Measurements from ENCODE around the gene HEMK1.

Gene HEMK1

DNA sequence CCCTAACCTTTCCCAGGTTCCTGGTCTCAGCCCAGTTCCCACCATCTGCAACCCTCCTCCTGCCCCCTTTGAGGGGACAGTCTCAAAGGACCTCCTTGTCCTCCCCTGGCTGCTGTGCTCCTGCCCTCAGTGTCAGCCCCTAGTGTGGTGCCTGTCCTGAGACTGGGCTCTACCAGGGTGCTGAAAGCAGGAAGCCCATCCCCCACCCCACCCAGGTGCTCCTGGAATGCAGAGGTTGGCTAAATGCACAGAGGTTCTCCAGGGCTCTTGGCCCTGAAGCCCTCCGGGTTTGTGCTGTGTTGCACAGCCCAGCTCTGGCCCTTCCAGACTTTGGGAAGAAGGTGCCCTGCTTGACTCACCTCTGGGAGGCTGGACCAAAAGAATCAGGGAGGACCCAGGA, 23.5 kb upstream of the HEMK1 start:
- DNase-seq (ENCODE audit: low spot score) = no peak

DNA sequence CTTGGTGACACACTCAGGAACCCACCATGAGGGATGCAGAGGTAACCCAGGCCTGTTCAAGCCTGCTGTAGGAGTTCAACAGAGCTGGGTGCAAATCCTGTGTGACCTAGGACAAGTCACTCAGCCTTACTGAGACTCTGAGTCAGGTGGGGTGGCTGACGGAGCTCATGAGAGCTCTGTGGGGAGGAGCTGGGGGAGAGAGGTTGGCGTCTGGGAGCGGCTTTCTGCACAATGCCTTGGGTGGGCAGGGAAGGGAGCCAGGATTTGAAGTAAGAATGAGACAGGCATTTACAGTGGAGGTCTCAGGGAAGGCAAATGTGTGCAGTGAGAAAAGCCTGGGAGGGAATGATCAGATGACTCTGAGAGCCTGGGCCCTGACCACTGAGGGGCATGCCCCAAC, 20.1 kb upstream of the HEMK1 start:
- DNase-seq (ENCODE audit: low spot score) = no peak

DNA sequence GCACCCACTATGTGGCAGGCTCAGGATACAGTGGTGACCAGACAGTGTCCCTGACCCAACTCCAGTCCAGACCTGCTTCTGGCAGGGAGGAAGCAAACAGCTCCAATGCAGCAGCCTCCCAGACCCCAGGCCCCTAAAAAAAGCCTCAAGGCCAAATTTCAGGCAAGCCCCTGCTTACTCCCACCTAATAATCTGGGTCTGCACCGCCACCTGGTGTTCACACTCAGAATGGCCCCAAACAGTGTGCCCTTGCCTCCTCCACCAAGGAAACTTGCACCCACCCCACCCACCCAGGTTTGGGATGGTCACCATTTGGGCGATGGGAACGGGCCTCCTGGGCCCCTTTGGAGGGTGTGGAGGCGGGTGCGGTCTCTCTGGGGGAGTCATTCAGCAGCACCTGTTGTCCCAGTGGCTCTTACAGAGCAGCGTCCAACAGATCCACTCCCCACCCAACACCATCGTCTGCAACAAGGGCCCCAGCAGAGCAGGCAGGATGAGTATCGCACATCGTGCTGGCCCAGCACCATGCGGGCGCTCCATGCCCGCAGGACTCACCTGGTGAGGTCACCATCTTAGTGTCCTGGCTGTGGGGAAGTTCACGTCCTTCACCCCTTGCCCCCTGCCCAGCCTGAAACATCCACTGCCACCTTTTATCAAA, 19.1 kb upstream of the HEMK1 start:
- DNase-seq (ENCODE audit: low spot score) = peak; percentile 78

DNA sequence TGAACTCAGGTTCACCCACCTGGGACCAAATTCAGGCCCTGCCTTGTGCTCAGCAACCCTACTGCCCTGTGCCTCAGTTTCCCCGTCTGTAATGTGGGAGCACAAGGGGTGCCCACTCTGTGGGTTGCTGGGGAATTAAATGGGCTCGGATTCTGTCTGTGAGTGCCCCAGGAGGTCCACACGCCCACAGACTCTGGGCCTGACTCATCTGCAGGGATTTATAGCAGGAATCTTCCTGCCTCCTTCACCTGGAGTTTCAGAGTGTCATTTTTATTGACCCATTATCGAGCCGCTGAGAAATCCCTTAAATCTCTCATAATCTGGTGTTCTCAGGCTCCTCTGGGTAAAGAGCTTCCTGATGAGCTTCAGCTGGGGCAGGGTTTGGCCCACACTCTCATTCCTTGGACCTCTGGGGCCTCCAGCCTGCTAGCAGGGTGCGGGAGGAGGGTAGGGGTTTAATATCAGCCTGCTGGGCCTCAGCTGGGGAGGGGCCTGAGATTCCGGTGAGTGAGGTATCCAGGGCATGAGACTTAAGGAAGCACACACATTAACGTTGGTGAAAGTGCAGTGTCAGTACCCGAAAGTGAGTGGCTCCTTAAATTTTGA, 18.2 kb upstream of the HEMK1 start:
- DNase-seq (ENCODE audit: low spot score) = no peak

DNA sequence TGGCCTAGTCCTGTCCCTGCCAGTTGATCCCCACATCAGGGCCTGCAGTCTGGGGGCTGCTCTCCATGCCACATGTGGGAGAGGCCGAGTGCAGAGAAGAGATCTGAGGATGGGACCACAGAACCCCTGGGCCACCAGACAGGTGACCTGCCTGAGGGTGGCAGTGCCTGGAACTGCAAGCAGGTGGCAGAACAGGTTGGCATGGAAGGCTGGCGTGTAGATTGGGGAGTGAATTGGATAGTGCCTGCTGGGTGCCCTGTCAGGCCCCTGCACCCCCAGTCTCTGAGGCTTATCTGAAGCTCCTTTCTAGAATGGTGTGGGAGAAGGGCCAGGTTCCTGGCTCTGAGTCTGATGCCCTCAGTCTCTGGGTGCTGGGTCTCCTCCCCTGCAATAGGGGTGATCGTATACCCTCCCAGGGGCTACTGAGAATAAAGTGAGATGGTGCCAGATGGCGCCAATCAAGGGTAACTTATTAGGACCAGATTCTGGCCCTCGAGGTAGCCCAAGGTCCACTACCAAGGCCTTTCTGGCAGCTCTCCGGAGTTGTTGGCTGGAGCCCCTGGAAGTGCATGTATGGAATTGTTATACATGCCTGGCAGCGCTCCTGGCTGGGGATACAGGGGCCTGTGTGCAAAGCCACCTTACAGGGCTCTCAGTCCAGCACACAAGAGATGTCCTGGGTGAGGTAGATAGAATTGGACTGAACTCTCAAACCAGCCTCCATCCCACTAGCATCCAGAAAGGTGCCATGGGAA, 17.5 kb upstream of the HEMK1 start:
- DNase-seq (ENCODE audit: low spot score) = no peak

DNA sequence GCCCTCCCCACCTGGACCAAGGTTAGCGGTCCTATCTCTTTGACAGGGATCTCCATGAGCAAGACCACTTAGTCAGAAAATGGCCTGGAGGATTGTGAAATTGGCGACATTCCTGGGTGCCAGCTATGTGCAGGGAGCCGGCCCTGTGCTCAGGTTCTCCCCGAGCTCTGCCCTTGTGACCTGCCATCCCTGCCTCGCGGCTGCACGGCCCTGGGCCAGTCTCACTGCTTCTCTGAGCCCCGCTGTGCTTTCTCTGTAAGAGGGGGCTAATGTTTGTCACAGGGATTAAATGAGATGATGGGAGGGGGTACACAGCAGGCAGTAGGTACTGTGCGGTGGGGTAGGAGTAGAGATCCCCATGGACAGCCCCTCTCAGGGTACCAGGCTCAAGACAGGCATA, 16.7 kb upstream of the HEMK1 start:
- no peak for DNase-seq (ENCODE audit: low spot score)

DNA sequence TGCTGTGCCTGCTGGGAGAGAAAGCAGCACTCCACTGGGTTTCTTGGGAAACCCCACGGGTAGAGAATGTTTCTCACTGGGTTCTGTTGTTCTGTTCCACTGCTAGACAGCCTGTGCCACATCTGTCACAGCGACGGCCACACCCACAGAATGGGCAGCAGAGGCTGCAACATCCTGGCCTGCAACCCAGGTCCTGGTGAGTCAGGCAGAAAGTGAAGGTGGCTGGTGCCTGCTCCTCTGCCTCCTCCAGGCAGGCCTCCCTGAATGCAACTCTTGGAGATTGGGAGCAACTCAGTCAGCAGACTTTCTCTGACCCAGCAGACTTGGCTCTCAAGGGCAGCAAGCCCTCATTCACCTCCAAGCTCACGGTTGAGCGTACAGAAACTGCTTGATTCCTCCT, 14.8 kb upstream of the HEMK1 start:
- DNase-seq (ENCODE audit: low spot score) = no peak

DNA sequence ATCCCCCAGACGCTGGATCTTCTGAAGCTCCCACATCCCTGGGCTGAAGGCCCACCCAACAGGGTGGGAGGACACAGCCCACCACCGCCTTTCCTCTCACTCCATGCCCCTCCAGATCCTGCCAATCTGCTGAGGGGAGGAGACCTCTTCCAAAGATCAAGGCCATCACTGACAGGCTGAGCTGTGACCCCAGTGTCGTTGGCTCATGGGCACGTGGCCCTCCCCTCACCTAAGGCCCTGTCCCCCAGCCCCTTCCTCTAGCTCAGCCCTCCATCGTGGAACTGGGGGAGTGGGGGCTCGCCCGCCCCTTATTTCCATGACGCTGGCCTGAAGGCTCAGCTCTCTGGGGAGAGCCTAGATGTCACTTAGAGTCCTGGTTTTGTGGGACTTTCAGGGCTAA, 12.2 kb upstream of the HEMK1 start:
- DNase-seq (ENCODE audit: low spot score) = no peak

DNA sequence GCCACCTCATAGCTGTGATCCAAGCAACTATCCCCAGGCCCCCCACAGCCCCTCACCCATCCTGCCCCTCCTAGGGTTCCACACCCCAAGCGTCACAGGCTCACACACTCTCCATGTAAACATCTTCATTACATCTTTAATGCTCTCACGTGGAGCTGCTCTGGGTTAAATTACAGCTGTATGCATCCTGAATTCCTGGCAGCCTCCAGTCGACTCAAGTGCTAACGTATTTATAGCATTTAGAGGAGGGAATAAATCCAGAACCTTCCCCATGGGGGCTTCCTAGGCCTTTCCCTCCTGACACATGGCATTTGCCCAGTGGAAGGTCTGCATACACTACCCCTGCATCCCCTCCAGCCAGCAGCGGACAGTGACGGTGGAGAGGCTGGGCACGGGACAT, 11.4 kb upstream of the HEMK1 start:
- DNase-seq (ENCODE audit: low spot score) = no peak

DNA sequence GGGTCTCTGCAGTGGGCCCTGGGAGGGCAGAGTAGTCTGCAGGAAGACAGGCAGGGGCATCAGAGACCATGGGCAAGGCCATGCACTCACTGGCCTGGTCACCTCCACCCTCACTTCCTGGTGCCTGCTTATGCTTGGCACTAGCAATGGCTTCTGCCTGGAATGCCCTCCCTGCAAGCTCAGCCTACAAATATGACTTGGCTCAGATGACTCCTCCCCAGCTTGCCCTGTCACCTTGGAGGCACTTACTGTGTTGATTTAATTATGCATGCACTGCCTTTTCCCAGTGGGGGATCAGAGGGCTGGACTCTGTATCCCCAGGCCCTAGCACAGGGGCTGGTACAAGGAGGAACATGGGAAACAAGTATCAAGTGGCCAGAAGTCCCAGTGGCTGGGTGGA, 9.6 kb upstream of the HEMK1 start:
- DNase-seq (ENCODE audit: low spot score) = no peak

DNA sequence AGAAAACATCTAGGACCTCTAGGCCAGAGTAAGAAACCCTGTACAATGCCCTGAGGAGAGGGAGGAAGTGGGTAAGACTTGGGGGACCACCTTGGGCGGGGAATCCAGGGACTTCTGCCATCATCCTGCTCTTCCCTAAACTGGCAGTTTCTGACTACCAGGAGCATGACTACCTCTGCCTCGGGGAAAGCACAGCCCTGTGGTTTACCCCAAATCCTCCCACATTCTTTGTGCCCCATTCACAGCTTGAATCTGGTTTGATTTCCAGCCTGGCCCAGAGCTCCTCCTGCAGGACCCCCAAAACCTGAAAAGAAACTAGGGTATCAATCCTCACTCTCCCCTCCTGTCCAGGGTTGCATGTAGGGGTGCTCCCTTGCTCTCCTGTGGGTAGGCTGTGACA, 6.5 kb upstream of the HEMK1 start:
- peak; percentile 90 for DNase-seq (ENCODE audit: low spot score)

DNA sequence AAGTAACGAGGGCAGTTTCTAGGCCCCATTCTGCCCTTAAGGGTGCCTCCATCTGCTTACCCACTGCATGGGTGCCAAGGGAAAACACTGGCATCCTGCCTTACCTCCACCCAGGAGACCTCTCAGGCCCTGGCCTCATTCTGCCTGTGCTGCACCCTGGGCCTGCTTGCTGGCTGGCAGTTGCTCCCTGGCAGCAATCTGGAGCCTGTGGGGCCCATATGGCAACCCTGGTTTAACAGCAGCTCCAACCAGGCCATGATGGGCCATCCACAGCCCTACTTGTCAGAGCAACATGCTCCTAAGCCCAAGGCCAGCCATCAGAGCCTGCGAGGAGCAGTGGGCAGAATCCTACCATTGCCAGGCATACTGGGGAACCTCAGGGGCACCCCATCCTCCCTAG, 5.5 kb upstream of the HEMK1 start:
- DNase-seq (ENCODE audit: low spot score) = no peak

DNA sequence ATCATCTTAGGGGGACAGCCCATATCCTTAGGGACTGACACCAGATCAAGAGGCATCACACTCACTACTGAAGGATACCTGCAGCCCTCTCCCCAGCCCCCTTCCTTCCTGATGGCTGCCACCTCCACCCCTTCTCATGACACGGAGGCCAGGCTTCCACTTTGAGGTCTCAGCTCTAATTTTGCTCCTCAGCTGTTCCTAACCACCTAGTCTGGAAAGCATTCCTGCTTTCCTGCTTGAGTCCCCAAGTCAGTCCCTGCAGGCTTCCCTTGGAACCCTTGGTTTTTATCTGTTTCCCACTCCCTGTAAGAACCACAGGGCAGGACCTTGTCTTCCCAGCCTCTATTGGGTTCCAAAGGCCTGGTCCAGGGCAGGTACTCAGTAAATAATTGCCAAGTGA, 5.0 kb upstream of the HEMK1 start:
- DNase-seq (ENCODE audit: low spot score) = no peak

DNA sequence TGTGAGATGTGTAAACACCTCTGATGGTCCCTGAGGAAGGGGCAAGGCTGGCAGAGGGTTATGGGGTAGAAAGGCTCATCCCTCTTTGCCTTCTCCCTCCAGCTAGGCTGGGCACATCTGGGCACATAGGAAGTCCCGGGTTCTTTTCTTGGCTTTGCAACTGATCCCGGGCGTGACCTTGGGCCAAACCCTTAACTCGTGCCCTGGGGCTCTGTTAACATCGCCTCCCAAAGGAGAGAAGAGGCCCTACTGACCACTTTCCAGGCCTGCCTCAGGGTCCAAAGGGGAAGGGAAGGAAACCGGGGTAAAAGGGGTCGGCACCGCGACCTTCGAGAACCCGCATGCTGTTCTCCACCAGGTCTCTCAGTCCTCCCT, 2.3 kb upstream of the HEMK1 start:
- no peak for DNase-seq (ENCODE audit: low spot score)

DNA sequence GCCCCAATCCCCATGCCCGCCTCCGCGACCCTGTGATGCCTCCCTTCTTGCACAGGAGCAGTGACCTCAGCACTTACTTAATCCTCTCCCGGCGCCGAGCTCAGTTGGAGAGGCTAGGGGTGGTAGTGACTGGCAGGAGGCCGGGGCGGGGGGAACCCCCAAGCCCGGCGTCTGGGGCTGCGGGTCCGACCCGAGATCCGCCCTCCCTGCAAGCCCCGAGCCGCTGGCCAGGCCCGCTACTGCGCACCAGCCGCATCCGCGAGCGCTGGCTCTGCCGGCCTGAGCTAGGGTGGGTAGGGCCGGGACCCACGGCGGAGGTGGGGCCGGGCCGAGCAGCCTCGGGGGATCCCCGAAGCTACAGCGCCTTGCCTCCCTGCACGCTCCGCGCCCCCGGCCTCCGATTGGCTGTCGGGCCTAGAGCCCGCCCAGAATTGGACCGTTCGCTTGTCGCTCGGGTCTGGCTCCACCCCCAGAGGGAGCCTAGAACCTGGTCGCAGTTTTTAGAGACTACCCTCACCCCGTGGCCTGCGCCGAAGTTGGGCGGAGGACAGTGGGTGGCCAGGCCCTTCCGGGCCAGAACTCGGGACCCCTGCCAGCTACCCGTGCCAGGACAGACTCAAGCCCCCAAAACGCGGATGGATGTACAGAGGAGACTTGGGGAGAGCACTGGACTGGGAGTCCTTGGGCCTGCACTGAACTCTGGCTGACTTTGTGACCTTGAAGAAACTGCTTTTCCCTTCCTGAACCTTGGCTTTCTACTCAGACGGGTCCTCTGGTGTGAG, 1.7 kb upstream of the HEMK1 start, which contains the start of gene C3orf18:
Gene C3orf18 (minus strand): TSS at position 362 of the 782 bp plus-strand sequence. CDS start 2,048 bp downstream, outside the sequence.
- DNase-seq (ENCODE audit: low spot score) = peak; percentile 97

DNA sequence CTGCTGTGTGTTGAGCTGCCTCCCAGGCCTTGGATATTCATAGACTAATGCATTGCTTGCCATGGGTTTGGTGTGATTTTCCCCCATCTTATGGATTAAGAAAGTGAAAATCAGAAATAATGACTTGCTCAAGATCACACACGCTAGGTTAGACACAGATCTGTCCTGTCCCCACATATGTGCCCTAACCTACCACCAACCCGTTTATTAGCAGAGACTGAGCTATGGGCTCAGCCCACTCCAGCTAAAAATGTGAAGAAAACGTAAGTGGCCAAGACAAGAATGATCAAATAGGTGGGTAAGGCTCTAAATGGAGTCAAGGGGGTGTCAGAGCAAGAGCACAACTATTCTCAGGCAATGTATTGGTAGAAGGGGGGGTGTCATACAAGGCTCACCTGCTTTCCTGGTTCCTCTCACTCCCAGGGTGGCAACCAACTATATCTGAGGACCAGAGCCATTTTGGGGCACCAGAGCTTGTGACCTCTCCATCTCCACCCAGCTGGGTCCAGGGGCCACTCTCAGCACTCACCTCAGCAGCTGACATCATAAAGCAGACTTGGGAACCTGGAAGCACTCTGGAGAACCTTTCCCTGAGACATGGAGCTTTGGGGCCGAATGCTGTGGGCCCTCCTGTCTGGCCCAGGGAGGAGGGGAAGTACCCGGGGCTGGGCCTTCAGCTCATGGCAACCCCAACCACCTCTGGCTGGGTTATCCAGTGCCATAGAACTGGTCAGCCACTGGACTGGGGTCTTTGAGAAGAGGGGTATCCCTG, 1.4 kb downstream of the HEMK1 start:
- no peak for DNase-seq (ENCODE audit: low spot score)

DNA sequence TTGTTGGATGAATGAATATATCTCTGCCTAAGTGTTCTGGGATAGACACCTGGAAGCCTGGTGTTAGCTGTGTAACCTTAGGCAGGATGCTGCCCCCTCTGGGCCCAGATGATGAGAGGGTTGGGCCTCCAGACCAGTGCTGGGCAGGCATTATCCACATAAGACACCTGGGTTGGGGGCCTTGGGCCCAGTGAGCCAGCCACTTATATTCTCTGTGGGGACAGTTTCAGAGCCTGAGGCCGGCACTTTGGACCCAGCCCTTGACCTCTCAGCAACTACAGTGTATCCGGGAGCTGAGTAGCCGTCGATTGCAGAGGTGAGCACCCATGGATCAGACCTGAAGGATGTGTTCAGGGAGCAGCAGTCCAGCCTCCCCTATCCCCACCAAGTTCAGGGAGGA, 2.2 kb downstream of the HEMK1 start:
- DNase-seq (ENCODE audit: low spot score) = no peak

DNA sequence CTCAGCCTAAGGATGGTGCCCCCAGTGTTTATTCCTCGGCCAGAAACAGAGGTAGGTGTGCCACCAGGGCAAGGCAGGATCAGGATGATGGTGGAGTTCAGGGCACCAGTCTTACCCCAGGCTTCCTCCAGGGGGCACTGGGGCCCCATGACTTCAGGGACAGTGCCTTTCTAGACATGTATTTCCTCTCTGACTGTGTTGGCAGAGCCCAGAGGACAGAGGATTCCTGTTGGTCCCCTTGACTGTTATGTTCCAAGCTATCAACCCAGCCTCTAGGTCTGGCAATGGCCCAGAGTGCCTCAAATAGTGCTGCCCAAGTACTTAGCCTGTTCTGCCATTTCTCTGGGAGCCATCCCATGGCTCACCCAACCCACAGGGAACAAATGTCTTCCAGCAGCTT, 2.8 kb downstream of the HEMK1 start:
- DNase-seq (ENCODE audit: low spot score) = peak; percentile 86

DNA sequence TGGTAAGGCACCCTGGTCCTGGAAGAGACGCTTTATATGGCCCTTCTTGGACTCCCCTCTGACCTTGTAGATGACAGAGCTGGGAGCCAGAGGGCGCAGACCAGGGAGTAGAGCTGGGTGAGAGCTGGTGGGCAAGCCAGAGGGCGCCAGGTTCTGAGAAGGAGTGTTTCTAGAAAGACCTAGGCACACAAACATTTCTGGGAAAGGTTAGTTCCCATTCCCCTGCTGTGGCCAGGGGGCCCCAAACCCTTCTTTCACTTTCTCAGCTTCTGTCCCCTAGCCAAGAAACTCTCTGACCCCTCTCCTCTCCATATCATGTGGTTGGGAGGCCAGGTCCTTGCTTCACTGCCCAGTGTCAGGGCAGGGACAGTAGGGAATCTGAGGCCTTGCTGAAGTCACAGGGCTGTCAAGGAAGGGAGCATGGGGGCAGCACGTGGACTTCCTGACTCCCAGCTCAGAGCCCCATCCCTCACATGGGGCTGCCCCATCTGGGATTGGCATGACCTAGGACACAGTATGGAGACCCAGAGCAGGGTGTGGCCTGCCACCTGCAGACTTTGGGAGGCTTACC, 3.6 kb downstream of the HEMK1 start:
- no peak for DNase-seq (ENCODE audit: low spot score)

DNA sequence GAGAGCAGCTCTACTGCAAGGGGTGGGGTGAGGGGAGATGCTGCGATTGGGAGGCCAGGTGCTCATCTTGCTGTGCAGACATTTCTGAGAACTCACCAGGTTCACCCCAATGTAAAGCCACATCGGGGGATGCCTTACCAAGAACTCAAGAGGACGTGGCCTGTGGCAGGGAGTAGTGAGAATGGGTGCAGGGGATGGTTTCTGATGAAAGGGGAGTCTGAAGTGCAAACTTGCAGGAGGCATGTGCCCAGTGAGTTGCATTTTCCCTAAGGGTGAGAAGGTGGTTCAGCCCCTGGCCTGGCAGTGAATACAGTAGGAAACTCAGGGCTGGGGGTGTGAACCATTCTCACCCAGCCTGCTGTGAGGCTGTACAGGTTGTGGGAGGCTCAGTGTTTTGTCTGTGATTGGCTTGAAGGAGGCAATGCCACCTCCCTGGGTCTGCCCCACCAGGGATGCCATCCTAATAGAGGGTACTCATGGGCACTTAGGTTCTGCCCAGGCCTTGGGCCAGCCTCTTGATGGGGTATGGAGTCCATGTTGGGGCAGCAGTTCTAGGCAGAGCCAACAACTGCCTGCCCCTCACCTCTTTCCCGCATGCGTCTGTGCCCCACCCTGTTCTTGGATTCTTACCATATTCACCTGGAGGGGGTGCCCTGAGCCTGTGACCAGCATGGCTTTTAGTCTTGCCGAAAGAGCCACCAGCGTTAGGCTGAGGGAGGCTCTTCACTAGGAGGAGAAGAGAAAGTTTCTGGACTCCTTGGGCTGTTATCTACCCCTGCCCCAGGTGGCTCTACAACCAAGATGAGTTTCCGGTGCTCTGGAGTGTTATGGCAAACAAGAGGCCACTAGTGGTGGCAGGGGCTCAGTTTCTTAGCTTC, 4.5 kb downstream of the HEMK1 start:
- DNase-seq (ENCODE audit: low spot score) = no peak

DNA sequence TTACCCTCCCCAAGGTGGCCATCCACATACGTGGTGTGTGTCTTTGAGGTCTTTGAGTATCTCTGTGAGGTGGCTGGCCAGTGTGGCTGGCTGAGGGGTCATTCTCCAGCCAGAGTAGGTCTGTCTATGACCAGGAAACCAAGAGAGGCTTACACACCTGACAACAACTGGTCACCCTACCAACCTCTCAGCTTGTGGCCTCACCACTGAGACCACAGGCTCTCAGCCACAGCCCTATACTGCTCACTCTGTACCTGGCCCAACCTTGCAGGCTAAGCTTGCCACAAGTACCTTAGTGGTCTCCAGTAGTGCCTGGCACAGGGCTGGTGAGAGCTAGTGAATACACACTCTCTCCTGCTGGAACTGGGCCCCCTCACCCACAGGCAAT, 5.1 kb downstream of the HEMK1 start:
- DNase-seq (ENCODE audit: low spot score) = no peak
